HCT116 (cell line): ENCODE data around the gene RAB1A. TPM values are rescaled to one million over a fixed set of nuclear protein-coding genes. Genes with fewer than 3 reads are reported as not detected.

Source experiments
- ATAC-seq: fragments of 200-7000 bp; cut with Tn5 transposase; 2 replicates; pipeline ENCODE4 v1.9.1; 2020; ENCODE audit warnings: mild to moderate bottlenecking, moderate library complexity
- BruUV-seq: library from RNA; stranded (reverse); fragments of 400-500 nt; replicated peaks from 2 replicates; lab custom pipeline; 2021; lab: Mats Ljungman, UMichigan
- CTCF ChIA-PET: fragments of 300-600 bp; sonication (Branson Sonifier 250); formaldehyde crosslinking; loops from one replicate; lab custom pipeline; 2021; ENCODE audit warnings: antibody characterized with exemption; lab: Charles Lee
- POLR2A ChIA-PET: fragments of 300-600, 350-600 bp; sonication (Branson Sonifier 250); formaldehyde crosslinking; loops from one replicate; lab custom pipeline; 2021; ENCODE audit warnings: antibody characterized with exemption; lab: Charles Lee
- RAD21 ChIA-PET, 2 experiments: fragments of 300-600 bp; sonication (Branson Sonifier 250); formaldehyde crosslinking; loops; one replicate each; lab custom pipeline; 2023; ENCODE audit warnings: low total read pairs in 2 of 2; ENCODE audit not compliant: uncharacterized antibody in 2 of 2, unreplicated experiment in 2 of 2, low non-redundant PET in 1 of 2; lab: Charles Lee
- DNase-seq: peaks from one replicate; pipeline ENCODE4 v3.0.0-alpha.2; 2010; ENCODE audit warnings: low read depth, low spot score
- H2AFZ ChIP-seq: fragments of 200-600 bp; shearing (Covaris generic), sonication (generic); 2 replicates; pipeline ENCODE4 v1.6.1; 2017; ENCODE audit warnings: low read depth, mixed run types, mixed read lengths, antibody characterized with exemption, low read length; ENCODE audit not compliant: poor library complexity, severe bottlenecking
- H3K27ac ChIP-seq: 2 replicates; pipeline ENCODE4 v1.5.1; 2012; ENCODE audit warnings: low read depth, low read length
- H3K27me3 ChIP-seq: fragments of 200-600 bp; sonication (generic); 2 replicates; pipeline ENCODE4 v1.6.1; 2016; ENCODE audit warnings: mixed run types, low read length, mixed read lengths; ENCODE audit not compliant: insufficient read depth
- H3K36me3 ChIP-seq, 2 experiments: fragments of 200-500 bp in 1 of 2; fragments of 200-600 bp in 1 of 2; sonication (Bioruptor generic) in 1 of 2; sonication (generic) in 1 of 2; 2 replicates each; pipeline versions ENCODE4 v1.5.1 to v1.6.1; 2014 to 2016; ENCODE audit warnings: low read length in 2 of 2, inconsistent platforms in 1 of 2, mixed read lengths in 1 of 2, mixed run types in 1 of 2; ENCODE audit not compliant: insufficient read depth in 2 of 2, control insufficient read depth in 1 of 2
- H3K4me1 ChIP-seq, 2 experiments: fragments of 200-600 bp in 1 of 2; sonication (generic) in 1 of 2; 2 replicates each; pipeline versions ENCODE4 v1.5.1 to v1.6.1; 2012 to 2017; ENCODE audit warnings: low read length in 2 of 2, inconsistent platforms in 1 of 2, mild to moderate bottlenecking in 1 of 2, mixed read lengths in 1 of 2, mixed run types in 1 of 2, moderate library complexity in 1 of 2; ENCODE audit not compliant: insufficient read depth in 2 of 2, control insufficient read depth in 1 of 2
- H3K4me2 ChIP-seq: fragments of 200-600 bp; sonication (generic); 2 replicates; pipeline ENCODE4 v1.6.1; 2017; ENCODE audit warnings: mixed run types, low read length, mixed read lengths
- H3K4me3 ChIP-seq, 2 experiments: fragments of 200-600 bp in 1 of 2; sonication (generic) in 1 of 2; replicated peaks in 1 of 2; 2 replicates each; pipeline ENCODE4 v1.5.1; 2011 to 2016; ENCODE audit warnings: low read length in 2 of 2, control low read depth in 1 of 2, low read depth in 1 of 2, mild to moderate bottlenecking in 1 of 2, mixed read lengths in 1 of 2, mixed run types in 1 of 2
- H3K79me2 ChIP-seq: fragments of 200-600 bp; sonication (generic); 2 replicates; pipeline ENCODE4 v1.6.1; 2017; ENCODE audit warnings: mild to moderate bottlenecking, mixed run types, low read length, moderate library complexity, mixed read lengths; ENCODE audit not compliant: insufficient read depth
- H3K9ac ChIP-seq: fragments of 200-600 bp; sonication (generic); 2 replicates; pipeline ENCODE4 v1.6.1; 2016; ENCODE audit warnings: low read length, mixed read lengths
- H3K9me2 ChIP-seq: fragments of 200-600 bp; sonication (generic), shearing (Covaris generic); 2 replicates; pipeline ENCODE4 v1.6.1; 2017; ENCODE audit warnings: mixed run types, mild to moderate bottlenecking, moderate library complexity; ENCODE audit not compliant: insufficient read depth
- H3K9me3 ChIP-seq, 2 experiments: fragments of 200-500 bp in 1 of 2; fragments of 200-600 bp in 1 of 2; sonication (Bioruptor generic) in 1 of 2; sonication (generic) in 1 of 2; 2 replicates each; pipeline ENCODE4 v1.6.1; 2014 to 2017; ENCODE audit warnings: low read length in 2 of 2, mixed read lengths in 2 of 2, inconsistent platforms in 1 of 2, low read depth in 1 of 2, mild to moderate bottlenecking in 1 of 2, mixed run types in 1 of 2, moderate library complexity in 1 of 2; ENCODE audit not compliant: control insufficient read depth in 1 of 2, insufficient read depth in 1 of 2
- H4K20me1 ChIP-seq: fragments of 200-600 bp; sonication (generic), shearing (Covaris generic); 2 replicates; pipeline ENCODE4 v1.6.1; 2017; ENCODE audit warnings: mixed run types, mild to moderate bottlenecking, moderate library complexity; ENCODE audit not compliant: insufficient read depth
- CBX3 ChIP-seq: IDR thresholded peaks from 2 replicates; pipeline ENCODE4 v1.6.1; 2012; ENCODE audit warnings: low read depth
- CEBPB ChIP-seq: IDR thresholded peaks from 2 replicates; pipeline ENCODE4 v1.6.1; 2012; ENCODE audit warnings: low read depth
- CTCF ChIP-seq, 3 experiments: fragments of 200-600 bp in 1 of 3; sonication (generic) in 1 of 3; IDR thresholded peaks in 2 of 3; conservative IDR thresholded peaks in 1 of 3; 2 replicates each; pipeline ENCODE4 v1.5.1; 2012 to 2017; ENCODE audit warnings: low read depth in 2 of 3, low read length in 2 of 3, antibody characterized with exemption in 1 of 3, borderline replicate concordance in 1 of 3, control low read depth in 1 of 3, mild to moderate bottlenecking in 1 of 3, mixed read lengths in 1 of 3, mixed run types in 1 of 3, moderate library complexity in 1 of 3; ENCODE audit not compliant: insufficient read depth in 1 of 3
- POLR2A ChIP-seq: IDR thresholded peaks from 2 replicates; pipeline ENCODE4 v1.7.0; 2011; ENCODE audit warnings: borderline replicate concordance; ENCODE audit not compliant: insufficient read depth, insufficient read length; ENCODE audit errors: extremely low read depth
- POLR2AphosphoS5 ChIP-seq: IDR thresholded peaks from 2 replicates; pipeline ENCODE4 v1.6.1; 2011; ENCODE audit warnings: mild to moderate bottlenecking, low read depth, low read length, moderate library complexity
- YY1 ChIP-seq: IDR thresholded peaks from 2 replicates; pipeline ENCODE4 v1.6.1; 2011; ENCODE audit warnings: low read length, low read depth, moderate library complexity, mild to moderate bottlenecking; ENCODE audit not compliant: insufficient replicate concordance; ENCODE audit errors: extremely low read depth
- ZBTB33 ChIP-seq: IDR thresholded peaks from 2 replicates; pipeline ENCODE4 v1.6.1; 2011; ENCODE audit warnings: mild to moderate bottlenecking, low read length, moderate library complexity; ENCODE audit not compliant: insufficient replicate concordance; ENCODE audit errors: extremely low read depth
- intact Hi-C: fragments of 100-400 bp; cut with micrococcal nuclease; formaldehyde crosslinking; loops from 2 replicates; pipeline ENCODE4 v1.10.0; 2022
- total RNA-seq: library from RNA; stranded (reverse); gene quantifications from one replicate; pipeline ENCODE4 v1.2.1, GENCODE V29; 2021; ENCODE audit not compliant: unreplicated experiment

The RAB1A gene
- total RNA-seq, 1 experiment from 2014 or later = 131 TPM

- H3K4me2 ChIP-seq = no peak overlapping the region
- H2AFZ ChIP-seq = no peak overlapping the region
- H3K27me3 ChIP-seq = no peaks in the 10 kb centered on the region
- TF ChIP-seq POLR2AphosphoS5 (no peak; the same call in 1 of the 2 replicates), CEBPB (no peak), CBX3 (no peak), POLR2A (no peak), YY1 (no peak), ZBTB33 (no peak)
- ChIA-PET POLR2A (no interaction called here), CTCF (no interaction called here), RAD21 (no interaction called here)
- no peaks in the 10 kb centered on the region for H3K9me2 ChIP-seq
- no peaks in the 10 kb centered on the region for H4K20me1 ChIP-seq
- ATAC-seq (no peak), DNase-seq (no peak)
- no peak overlapping the region for H3K9ac ChIP-seq
- intact Hi-C loops = no loop called here
- no peak overlapping the region for H3K4me3 ChIP-seq
- H3K4me1 ChIP-seq = peaks cover 0 to 11% of the 10 kb centered on the region in 2 experiments; a peak in 2 of 4 replicates
- H3K79me2 ChIP-seq = no peaks in the 10 kb centered on the region
- H3K27ac ChIP-seq = no peak overlapping the region
- peaks cover 12 to 15% of the 10 kb centered on the region in 2 experiments; a peak in 3 of 4 replicates for H3K36me3 ChIP-seq
- no TSS peak for BruUV-seq
- no peaks in the 10 kb centered on the region for H3K9me3 ChIP-seq
These were observed 52.0 kb downstream of the RAB1A start for GRCh38 chr2:65077898-65078297.

- H3K36me3 ChIP-seq = peaks cover 12 to 20% of the 10 kb centered on the region in 2 experiments; a peak in 3 of 4 replicates
- H3K4me3 ChIP-seq = no peak overlapping the region
- no peak for DNase-seq
- no peaks in the 10 kb centered on the region for H3K9me3 ChIP-seq
- H3K27me3 ChIP-seq = no peaks in the 10 kb centered on the region
- H3K4me1 ChIP-seq = peaks cover 0 to 13% of the 10 kb centered on the region in 2 experiments; a peak in 2 of 4 replicates
- H3K27ac ChIP-seq = no peak overlapping the region
- BruUV-seq = no TSS peak
- no peak overlapping the region for H3K9ac ChIP-seq
- TF ChIP-seq POLR2AphosphoS5 (0 out of 2 replicates have a peak, but pooled peaks have one; percentile 12), CTCF (IDR thresholded peaks at IDR 0.05 in 2 of 3, conservative IDR thresholded peaks at IDR 0.05 in 1 of 3; ENCODE audit: borderline replicate concordance in 1 of 3, insufficient read depth in 1 of 3, low read depth in 2 of 3, low read length in 2 of 3) (no peak)
- CTCF ChIA-PET = no interaction called here
- no peak overlapping the region for H2AFZ ChIP-seq
- H3K9me2 ChIP-seq = no peaks in the 10 kb centered on the region
- no peaks in the 10 kb centered on the region for H3K79me2 ChIP-seq
- intact Hi-C loops = no loop called here
- H4K20me1 ChIP-seq = no peaks in the 10 kb centered on the region
- POLR2A ChIA-PET = no interaction called here
- no peak for ATAC-seq
- 0 out of 2 replicates have a peak overlapping the region, but pooled peaks have one; percentile 9 for H3K4me2 ChIP-seq
- RAD21 ChIA-PET = no interaction called here
These were observed 53.6 kb downstream of the RAB1A start for GRCh38 chr2:65076345-65076710.
